Measurements from ENCODE around the gene CDKL2. TPM values are rescaled to one million over a fixed set of nuclear protein-coding genes. Genes with fewer than 3 reads are reported as not detected.

Gene CDKL2
- total and polyA plus RNA-seq, 2 of the 8 experiments (the other 6 are each of a cell fraction or from before 2014, with no cell fraction given) = 1.4 to 2.1 TPM

DNA sequence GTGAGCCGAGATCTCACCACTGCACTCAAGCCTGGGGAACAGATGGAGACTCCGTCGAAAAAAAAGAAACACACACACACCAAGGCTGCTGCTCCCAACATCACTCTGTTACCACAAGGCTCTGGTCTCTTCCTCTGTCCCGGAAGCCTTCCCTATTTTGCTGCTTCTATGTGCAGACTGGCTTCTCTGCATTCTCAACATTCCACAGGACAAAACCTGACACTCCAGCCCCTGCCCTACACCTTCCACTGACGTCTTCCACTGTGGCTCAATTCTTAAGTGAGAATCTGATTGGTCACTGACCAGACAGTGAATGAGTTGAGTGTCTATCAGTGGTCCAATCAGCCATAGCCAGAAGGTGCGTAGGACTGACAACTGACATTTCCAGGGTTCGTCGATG, 68.5 kb downstream of the CDKL2 start:
- H2BK5ac ChIP-seq (ENCODE audit: low read depth, low read length) = no peak overlapping the region
- H3K23ac ChIP-seq (ENCODE audit: insufficient read length) = no peak overlapping the region
- no peaks in the 10 kb centered on the region for H3K79me2 ChIP-seq (ENCODE audit: control insufficient read depth in 1 of 2, insufficient read depth in 2 of 2, low read length in 2 of 2)
- H3K14ac ChIP-seq (ENCODE audit: insufficient read length) = no peak overlapping the region
- no peaks in the 10 kb centered on the region for H4K20me1 ChIP-seq (replicated peaks in 1 of 2; ENCODE audit: control insufficient read depth in 1 of 2, insufficient read depth in 2 of 2, low read length in 2 of 2)
- no peak overlapping the region for H3K4ac ChIP-seq (replicated peaks; ENCODE audit: insufficient read length, low read depth, low read length)
- POLR2A ChIA-PET (ENCODE audit: partially characterized antibody) = interaction anchor here (1.7 kb wide), 1 partner anchor 15 kb away, joined by 4 read pairs; no protein-coding TSS in a partner anchor
- TF ChIP-seq POLR2A (IDR thresholded peaks at IDR 0.05; ENCODE audit: control extremely low read depth in 1 of 2, low read depth in 2 of 2, low read length in 2 of 2) = no peak
- peak; percentile 47; the same call in 1 of the 2 replicates for TF ChIP-seq SP1 (IDR thresholded peaks at IDR 0.05; ENCODE audit: low read depth, low read length)
- TF ChIP-seq CREB1 (IDR thresholded peaks at IDR 0.05) = 0 out of 2 replicates have a peak, but pooled peaks have one; percentile 43
- no peak for TF ChIP-seq SP2 (IDR thresholded peaks at IDR 0.05; ENCODE audit: low read length)
- no peak for TF ChIP-seq PHF8 (conservative IDR thresholded peaks at IDR 0.05; ENCODE audit: low read depth, low read length)
- no peak for TF ChIP-seq CEBPB (IDR thresholded peaks at IDR 0.05; ENCODE audit: low read depth, low read length)
- TF ChIP-seq CHD1 (IDR thresholded peaks at IDR 0.05; ENCODE audit: low read depth, low read length) = no peak
- TF ChIP-seq TEAD4 (IDR thresholded peaks at IDR 0.05; ENCODE audit: low read depth, low read length) = peak; percentile 95
- TF ChIP-seq RBBP5 (IDR thresholded peaks at IDR 0.05; ENCODE audit: borderline replicate concordance, low read depth, low read length) = peak; percentile 53; the same call in 1 of the 2 replicates
- peak; percentile 55 for TF ChIP-seq ASH2L (IDR thresholded peaks at IDR 0.05; ENCODE audit: low read length)
- no peak for TF ChIP-seq TAF1 (IDR thresholded peaks at IDR 0.05; ENCODE audit: low read depth, low read length)
- no peak for TF ChIP-seq GTF2F1 (IDR thresholded peaks at IDR 0.05; ENCODE audit: borderline replicate concordance, low read depth, low read length)
- no peak for TF ChIP-seq SIN3A (conservative IDR thresholded peaks at IDR 0.05 in 1 of 2, IDR thresholded peaks at IDR 0.05 in 1 of 2; ENCODE audit: low read depth in 1 of 2, low read length in 2 of 2)
- peak overlapping the region; percentile 28 for H4K5ac ChIP-seq (ENCODE audit: insufficient read length, low read depth, low read length)
- WGBS, 2 experiments (ENCODE audit: extremely low coverage in 1 of 2, insufficient coverage in 1 of 2, insufficient read length in 1 of 2, insufficient replicate concordance in 2 of 2, low coverage in 1 of 2, low lambda C conversion rate in 2 of 2, missing lambda C conversion rate in 1 of 2) = 76% methylated on average over 8 of the region's 8 CpGs; no CpG with 5 or more reads in 1 of the 2 experiments
- H3K18ac ChIP-seq (ENCODE audit: extremely low read depth, low read length) = no peak overlapping the region; the same call in 1 of the 2 replicates
- H3K4me1 ChIP-seq (replicated peaks in 1 of 4; ENCODE audit: control insufficient read depth in 3 of 4, insufficient read depth in 4 of 4, low read length in 3 of 4) = peaks cover 0 to 5% (median 3%) of the 10 kb centered on the region in 4 experiments; a peak in 2 of 7 replicates
- H4K91ac ChIP-seq (replicated peaks; ENCODE audit: insufficient read length, low read length) = no peak overlapping the region
- H3K9me3 ChIP-seq (ENCODE audit: insufficient read depth in 2 of 2, low read depth in 1 of 2, low read length in 1 of 2) = no peaks in the 10 kb centered on the region
- no peak overlapping the region for H2BK120ac ChIP-seq (replicated peaks; ENCODE audit: low read depth, low read length)
- peak overlapping the region; percentile 15 to 45; a peak in 2 of 4 replicates for H3K4me2 ChIP-seq (ENCODE audit: insufficient read depth in 1 of 2, low read depth in 2 of 2, low read length in 2 of 2)
- H2BK20ac ChIP-seq (ENCODE audit: low read length) = no peak overlapping the region
- no peak overlapping the region; the same call in 1 of the 2 replicates for H2BK15ac ChIP-seq (ENCODE audit: low read length)
- H3K23me2 ChIP-seq (ENCODE audit: low read depth, low read length) = no peaks in the 10 kb centered on the region
- no peak overlapping the region for H3K27ac ChIP-seq (ENCODE audit: low read depth, low read length)
- no peaks in the 10 kb centered on the region for H3K36me3 ChIP-seq (ENCODE audit: control insufficient read depth in 2 of 4, insufficient read depth in 4 of 4, low read length in 3 of 4)
- no peaks in the 10 kb centered on the region for H3K27me3 ChIP-seq (replicated peaks in 1 of 4; ENCODE audit: control insufficient read depth in 3 of 4, extremely low read depth in 1 of 4, insufficient read depth in 3 of 4, low read length in 3 of 4)
- FAIRE-seq (peak; percentile 88), DNase-seq (ENCODE audit: low read depth in 1 of 2, low spot score in 2 of 2) (peak in 1 of 2 experiments; percentile 33)
- no peak overlapping the region for H3K9ac ChIP-seq (replicated peaks in 1 of 4; ENCODE audit: extremely low read depth in 1 of 4, low read depth in 3 of 4, low read length in 3 of 4)
- H2AK5ac ChIP-seq (ENCODE audit: low read depth, low read length) = no peak overlapping the region
- no peak overlapping the region for H3K56ac ChIP-seq (replicated peaks; ENCODE audit: insufficient read length, low read depth, low read length)
- H2BK12ac ChIP-seq (ENCODE audit: low read depth, low read length) = peak overlapping the region; percentile 5; the same call in 1 of the 2 replicates
- no peaks in the 10 kb centered on the region for H3K79me1 ChIP-seq (ENCODE audit: low read depth, low read length)
- CTCF ChIA-PET (ENCODE audit: partially characterized antibody) = interaction anchor here (1.3 kb wide), 1 partner anchor 333 kb away, joined by 5 read pairs; no protein-coding TSS in a partner anchor
- H3K4me3 ChIP-seq (ENCODE audit: extremely low read depth in 1 of 4, insufficient read depth in 2 of 4, low read depth in 3 of 4, low read length in 4 of 4) = no peak overlapping the region
- H4K8ac ChIP-seq (ENCODE audit: extremely low read depth, insufficient read depth, low read length) = peak overlapping the region; percentile 54; the same call in 1 of the 2 replicates
- 0 out of 2 replicates have a peak overlapping the region, but pooled peaks have one; percentile 15 for H2AFZ ChIP-seq (ENCODE audit: low read length)

Measured in H1 (cell line).